LNCaP clone FGC (cell line): ENCODE results near the gene EPB41L4A.
A peak's percentile ranks its signal among the peaks of the same experiment; 100 is the strongest.
"Not testable (repeated sequence)": the region's sequence is repeated elsewhere in the genome, so short reads cannot be mapped to it uniquely, and the experiment has no call there.

Source experiments
- DNase-seq: peaks from one replicate; pipeline ENCODE4 v3.0.0-alpha.2; 2011; ENCODE audit warnings: low read depth
- H3K4me3 ChIP-seq: 2 replicates; pipeline ENCODE4 v1.5.1; 2011; ENCODE audit warnings: mild to moderate bottlenecking, low read depth, low read length, control low read depth
- CTCF ChIP-seq: IDR thresholded peaks from 2 replicates; pipeline ENCODE4 v1.5.1; 2012; ENCODE audit warnings: mild to moderate bottlenecking; ENCODE audit not compliant: control insufficient read depth, insufficient read depth; ENCODE audit errors: extremely low read depth

Gene EPB41L4A

GRCh38 chr5:112373885-112374284 is 45.2 kb downstream of the EPB41L4A start:
- TF ChIP-seq CTCF: no peak
- DNase-seq: no peak
- no peak overlapping the region for H3K4me3 ChIP-seq

- DNase-seq: no peak
- 0 out of 2 replicates have a peak, but pooled peaks have one; percentile 22 for TF ChIP-seq CTCF
- H3K4me3 ChIP-seq: no peak overlapping the region
Measured at GRCh38 chr5:112372543-112372942, 46.5 kb downstream of the EPB41L4A start.

GRCh38 chr5:112371067-112371466 is 48.0 kb downstream of the EPB41L4A start:
- TF ChIP-seq CTCF: no peak
- H3K4me3 ChIP-seq: no peak overlapping the region
- DNase-seq: no peak

GRCh38 chr5:112367400-112367799 is 51.7 kb downstream of the EPB41L4A start:
- no peak for TF ChIP-seq CTCF
- H3K4me3 ChIP-seq: no peak overlapping the region
- DNase-seq: no peak

- TF ChIP-seq CTCF: peak; percentile 55
- no peak overlapping the region for H3K4me3 ChIP-seq
- no peak for DNase-seq
Measured at GRCh38 chr5:112366987-112367386, 52.1 kb downstream of the EPB41L4A start.

GRCh38 chr5:112360740-112361139 is 58.3 kb downstream of the EPB41L4A start:
- not testable (repeated sequence) for H3K4me3 ChIP-seq, DNase-seq

GRCh38 chr5:112356178-112356956 is 62.7 kb downstream of the EPB41L4A start:
- no peak for TF ChIP-seq CTCF
- no peak for DNase-seq
- no peak overlapping the region for H3K4me3 ChIP-seq
